NCI-H187 (cell line): ENCODE data around the gene ABHD16B.
"Not testable (repeated sequence)": the region's sequence is repeated elsewhere in the genome, so short reads cannot be mapped to it uniquely, and the experiment has no call there.

ENCODE experiments used
- DNase-seq, 2 experiments: peaks; one replicate each; lab custom pipeline; 2025; lab: John Stamatoyannopoulos, UW

Gene ABHD16B

DNA sequence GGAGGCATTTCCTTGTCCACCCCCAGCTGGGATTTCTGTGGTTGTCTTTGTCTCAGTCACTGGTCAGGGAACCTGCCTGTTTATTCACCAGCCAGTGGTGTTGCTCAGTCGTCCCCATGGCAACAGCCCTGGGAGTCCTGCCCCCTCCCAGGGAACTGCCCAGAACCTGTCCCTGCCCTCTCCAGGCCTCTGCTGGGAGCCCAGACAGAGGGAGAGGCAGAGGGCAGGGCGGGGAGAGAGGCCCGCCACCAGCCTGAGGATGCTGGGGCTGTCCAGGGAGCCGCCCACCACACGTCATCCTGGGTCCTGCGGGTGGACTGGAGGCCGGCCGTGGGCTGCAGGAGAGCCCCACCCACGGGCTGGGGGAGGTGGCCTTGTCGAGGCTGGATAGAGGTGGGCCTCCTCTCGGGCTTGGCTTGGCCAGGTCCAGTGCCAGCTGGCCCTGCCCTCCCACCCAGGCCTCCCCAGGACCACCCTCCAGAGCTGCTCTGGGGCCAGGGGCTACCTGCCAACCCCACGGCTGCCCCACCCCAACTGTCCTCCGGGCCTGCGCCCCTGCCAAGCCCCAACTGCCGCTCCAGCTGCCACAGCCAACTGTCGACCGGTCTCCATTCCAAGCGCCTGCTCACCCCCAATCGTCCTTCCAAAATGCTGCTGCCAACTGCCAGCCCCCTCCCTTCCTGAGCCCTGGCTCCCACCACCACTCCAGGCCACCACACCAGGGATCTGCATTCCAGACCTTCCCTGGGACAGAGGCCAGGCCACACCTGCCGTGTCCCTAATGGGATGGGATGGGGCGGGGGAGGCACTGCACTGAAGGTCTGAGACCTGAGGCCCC is 26.1 kb upstream of the ABHD16B start:
- DNase-seq, result peak in 1 of 2 experiments; percentile 67

DNA sequence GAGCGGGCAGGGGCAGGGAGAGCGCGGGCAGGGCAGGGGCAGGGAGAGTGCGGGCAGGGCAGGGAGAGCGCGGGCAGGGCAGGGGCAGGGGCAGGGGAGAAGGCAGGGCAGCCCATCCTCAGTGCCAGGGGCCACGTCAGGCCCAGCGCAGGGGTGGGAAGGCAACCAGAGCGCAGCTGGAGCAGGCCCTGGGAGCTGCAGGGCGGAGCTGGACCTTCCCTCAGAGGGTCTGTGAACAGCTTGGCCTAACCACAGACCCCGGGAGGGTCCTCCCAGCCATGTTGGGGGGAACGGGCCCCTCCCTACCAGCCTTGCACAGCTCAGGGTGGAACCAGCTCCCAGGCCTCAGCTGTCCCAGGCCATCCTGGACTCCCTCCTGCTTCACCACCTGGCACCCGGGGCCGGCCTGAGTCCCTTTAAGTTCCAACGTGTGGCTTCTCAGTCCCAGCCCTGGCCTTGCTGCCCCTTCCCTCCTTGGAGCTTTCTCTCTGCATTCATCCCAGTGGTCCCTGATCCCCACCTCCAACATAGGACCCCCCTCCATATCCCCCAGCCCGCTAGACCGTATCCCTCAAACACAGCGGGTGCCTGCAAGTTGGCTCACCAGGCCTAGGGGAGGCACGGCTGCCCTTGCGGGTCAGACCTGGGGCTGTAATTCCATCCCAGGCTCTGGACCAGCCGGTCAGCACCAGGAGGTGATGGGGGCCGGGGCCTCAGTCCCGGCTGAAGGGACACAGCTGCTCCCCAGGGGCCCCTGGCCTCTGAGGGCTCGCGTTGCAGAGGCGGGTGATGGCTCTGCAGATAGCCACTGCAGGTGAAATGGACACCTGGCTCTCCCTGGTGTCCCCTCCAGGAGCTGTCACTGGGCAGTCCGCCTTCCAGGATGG is 24.6 kb upstream of the ABHD16B start:
- DNase-seq, result no peak

DNA sequence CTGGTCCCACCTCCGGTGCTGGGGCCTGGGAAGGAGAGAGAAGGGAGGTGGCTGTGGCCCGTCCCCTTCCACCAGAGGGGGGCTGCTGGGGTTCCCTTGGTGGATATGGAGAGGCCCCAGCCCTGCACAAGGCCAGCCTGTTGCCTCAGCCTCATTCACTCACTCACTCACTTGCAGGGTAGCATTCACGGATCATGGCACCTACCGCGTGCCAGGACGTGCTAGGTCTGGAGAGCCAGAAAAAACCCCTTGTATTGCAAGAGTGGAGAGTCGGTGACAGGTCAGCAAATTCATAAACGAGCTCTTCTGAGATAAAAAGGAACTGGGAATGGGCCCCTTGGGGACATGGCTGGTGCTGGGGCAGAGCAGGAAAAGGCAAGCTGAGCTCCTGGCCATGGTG is 23.8 kb upstream of the ABHD16B start:
- no peak for DNase-seq

DNA sequence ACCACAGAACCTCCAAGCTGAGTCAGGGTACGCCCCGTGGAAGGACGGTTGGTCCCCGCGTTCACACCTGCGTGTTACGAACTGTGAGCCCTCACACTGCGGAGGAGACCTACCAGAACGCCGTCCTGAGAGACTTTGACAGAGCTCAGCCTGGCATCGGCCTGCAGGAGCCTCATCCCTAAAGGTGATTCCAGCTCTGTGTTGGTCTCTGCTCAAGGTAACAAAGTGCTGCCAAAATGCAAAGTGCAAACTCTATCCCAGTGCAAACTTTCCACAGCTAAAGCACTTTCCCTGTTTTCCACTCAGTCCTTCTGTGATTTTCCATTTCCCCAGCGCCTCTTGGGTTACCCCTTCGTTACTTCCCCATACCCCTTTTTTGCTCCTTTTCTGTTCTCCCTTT is 21.7 kb upstream of the ABHD16B start:
- DNase-seq, result no peak

- DNase-seq, result no peak
These were observed 20.9 kb upstream of the ABHD16B start for GRCh38 chr20:63840405-63840828.

- no peak for DNase-seq
These were observed 19.0 kb upstream of the ABHD16B start for GRCh38 chr20:63842258-63842657.

GRCh38 chr20:63843222-63843621 is 18.1 kb upstream of the ABHD16B start:
- no peak for DNase-seq

- DNase-seq, result no peak
These were observed 17.5 kb upstream of the ABHD16B start for GRCh38 chr20:63843778-63844177.

- DNase-seq, result no peak
These were observed 16.7 kb upstream of the ABHD16B start for GRCh38 chr20:63844511-63844991.

GRCh38 chr20:63846128-63846771 is 15.0 kb upstream of the ABHD16B start:
- DNase-seq, result no peak

- no peak for DNase-seq
These were observed 14.4 kb upstream of the ABHD16B start for GRCh38 chr20:63846888-63847236.

DNA sequence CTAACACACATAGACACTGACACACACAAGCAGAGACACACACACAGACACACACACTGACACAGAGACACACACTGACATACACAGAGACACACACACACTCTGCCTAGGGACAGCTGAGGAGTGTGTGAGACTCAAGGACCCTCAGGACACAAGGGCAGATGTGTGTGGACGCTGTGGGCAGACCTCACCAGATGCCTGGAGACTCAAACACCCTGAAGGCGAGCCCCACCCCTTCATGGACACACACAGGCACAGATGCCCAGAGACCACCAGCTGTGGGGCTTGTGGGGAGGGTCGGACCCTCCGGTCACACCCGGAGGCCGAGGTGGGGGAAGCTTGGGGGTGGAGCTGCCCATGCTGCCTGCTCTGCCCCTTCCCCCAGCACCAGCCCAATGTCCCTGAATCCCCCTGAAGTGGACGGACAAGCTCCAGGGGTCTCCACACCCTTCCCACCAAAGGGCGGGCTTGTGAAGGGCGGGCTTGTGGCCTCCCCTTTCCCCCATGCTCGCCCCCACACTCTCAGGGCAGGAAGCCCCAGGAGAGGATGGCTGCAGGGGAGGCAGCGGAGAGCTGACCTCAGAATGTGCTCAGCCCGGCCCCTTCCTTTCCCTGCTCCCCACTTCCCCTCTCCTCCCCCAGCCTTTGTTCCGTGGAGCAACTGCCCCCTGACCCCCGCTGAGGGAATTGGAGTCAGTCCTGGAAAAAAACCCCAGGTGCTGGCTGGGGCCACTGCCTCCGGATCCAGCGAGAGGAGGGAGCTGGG is 13.9 kb upstream of the ABHD16B start:
- no peak for DNase-seq

- no peak for DNase-seq
These were observed 13.0 kb upstream of the ABHD16B start for GRCh38 chr20:63848003-63848911.

DNA sequence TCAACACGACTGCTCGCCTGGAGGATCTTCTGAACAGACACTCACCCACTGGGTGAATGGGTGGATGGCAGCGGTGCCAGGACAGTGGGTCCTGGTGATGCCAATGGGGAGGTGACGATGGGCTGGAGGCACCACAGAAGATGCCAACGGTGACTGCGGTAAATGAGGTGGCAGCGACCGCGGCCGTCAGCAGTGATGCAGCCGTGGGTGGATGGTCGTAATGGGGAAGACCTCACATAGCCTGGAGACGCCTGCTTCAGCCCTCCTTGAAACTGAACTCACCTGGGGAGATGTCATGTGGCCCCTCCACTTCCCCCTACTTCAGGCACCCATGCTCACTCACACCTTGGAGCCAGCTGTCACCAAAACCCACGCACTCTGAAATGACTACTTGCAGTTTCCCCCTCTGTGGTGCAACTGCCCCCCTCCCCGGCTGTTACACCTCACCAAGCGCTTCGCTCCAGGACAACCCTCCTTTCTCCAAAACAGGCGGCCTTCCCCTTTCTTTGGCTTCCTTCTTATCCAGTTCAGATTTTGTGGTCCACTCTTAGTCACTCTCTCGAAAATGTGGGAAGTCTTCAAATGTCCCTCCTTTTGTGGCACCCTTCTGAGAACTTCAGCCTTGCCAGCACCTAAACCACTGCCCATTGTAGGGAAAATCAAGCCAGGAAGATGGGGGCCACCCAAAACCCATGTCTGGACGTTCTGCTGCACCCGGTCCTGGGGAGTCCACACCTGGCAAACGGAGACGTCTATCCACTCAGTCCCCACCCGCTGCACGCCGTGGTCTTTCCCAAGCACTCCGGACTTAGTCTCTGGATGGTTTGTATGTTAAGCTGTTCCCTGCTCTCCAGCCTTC is 10.4 kb upstream of the ABHD16B start:
- no peak for DNase-seq

DNA sequence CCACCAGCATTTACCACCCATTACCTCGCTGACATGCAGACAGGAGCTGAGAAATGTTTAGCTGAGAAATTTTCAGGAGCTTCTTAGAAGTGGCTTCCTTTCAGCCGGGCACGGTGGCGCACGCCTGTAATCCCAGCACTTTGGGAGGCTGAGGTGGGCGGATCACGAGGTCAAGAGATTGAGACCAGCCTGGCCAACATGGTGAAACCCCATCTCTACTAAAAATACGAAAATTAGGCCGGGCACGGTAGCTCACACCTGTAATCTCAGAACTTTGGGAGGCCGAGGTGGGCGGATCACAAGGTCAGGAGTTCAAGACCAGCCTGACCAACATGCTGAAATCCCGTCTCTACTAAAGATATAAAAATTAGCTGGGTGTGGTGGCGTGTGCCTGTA is 9.8 kb upstream of the ABHD16B start:
- not testable (repeated sequence) for DNase-seq

DNA sequence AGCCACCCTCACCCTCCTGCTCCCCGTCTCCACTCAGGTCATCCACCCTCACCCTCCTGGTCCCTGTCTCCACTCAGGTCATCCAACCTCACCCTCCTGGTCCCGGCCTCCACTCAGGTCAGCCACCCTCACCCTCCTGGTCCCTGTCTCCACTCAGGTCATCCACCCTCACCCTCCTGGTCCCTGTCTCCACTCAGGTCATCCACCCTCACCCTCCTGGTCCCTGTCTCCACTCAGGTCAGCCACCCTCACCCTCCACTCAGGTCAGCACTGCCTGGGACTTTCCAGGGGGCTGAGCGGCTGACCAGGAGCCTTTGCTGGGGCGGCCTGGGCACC is 7.6 kb upstream of the ABHD16B start:
- not testable (repeated sequence) for DNase-seq

GRCh38 chr20:63854069-63854765 is 7.1 kb upstream of the ABHD16B start:
- DNase-seq, result no peak

GRCh38 chr20:63854766-63855362 is 6.4 kb upstream of the ABHD16B start:
- no peak for DNase-seq
